Adipocyte (in vitro differentiated cells): Measurements from ENCODE around the gene SGCE.
A peak's percentile ranks its signal among the peaks of the same experiment; 100 is the strongest.
"Not testable (repeated sequence)": the region's sequence is repeated elsewhere in the genome, so short reads cannot be mapped to it uniquely, and the experiment has no call there.

Experiments used
- DNase-seq: peaks from one replicate; pipeline ENCODE4 v3.0.0-alpha.2; 2015; ENCODE audit warnings: low read depth
- H3K27me3 ChIP-seq: replicated peaks from 2 replicates; pipeline ENCODE4 v1.7.0; 2013; ENCODE audit warnings: mild to moderate bottlenecking, low read length, moderate library complexity; ENCODE audit not compliant: control insufficient read depth, insufficient read depth
- H3K36me3 ChIP-seq: 2 replicates; pipeline ENCODE4 v1.7.0; 2013; ENCODE audit warnings: low read length, mild to moderate bottlenecking, moderate library complexity; ENCODE audit not compliant: control insufficient read depth, insufficient read depth, severe bottlenecking
- H3K4me1 ChIP-seq: 2 replicates; pipeline ENCODE4 v1.7.0; 2013; ENCODE audit warnings: mild to moderate bottlenecking, low read length, moderate library complexity; ENCODE audit not compliant: control insufficient read depth, insufficient read depth
- H3K4me3 ChIP-seq: 2 replicates; pipeline ENCODE4 v1.7.0; 2013; ENCODE audit warnings: mild to moderate bottlenecking, low read length, moderate library complexity
- H3K9ac ChIP-seq: 2 replicates; pipeline ENCODE4 v1.7.0; 2013; ENCODE audit warnings: mild to moderate bottlenecking, low read length, moderate library complexity
- H3K9me3 ChIP-seq: 2 replicates; pipeline ENCODE4 v1.7.0; 2013; ENCODE audit warnings: mild to moderate bottlenecking, low read length, moderate library complexity; ENCODE audit not compliant: control insufficient read depth

The SGCE gene

GRCh38 chr7:94655848-94656657, at the start of gene SGCE:
SGCE (minus strand) TSS chr7:94656133; CDS start chr7:94656098, 35 bp downstream.
- Histone ChIP-seq H3K4me3 (peak within 1 kb of the TSS; percentile 86), H3K9me3 (no peaks in the 10 kb centered on the region), H3K9ac (peak within 1 kb of the TSS; percentile 85), H3K27me3 (no peaks in the 10 kb centered on the region), H3K36me3 (no peaks in the 10 kb centered on the region), H3K4me1 (peaks cover 19% of the 10 kb centered on the region)
- DNase-seq: peak; percentile 78

- not testable (repeated sequence) for H3K9ac ChIP-seq, H3K4me1 ChIP-seq, H3K4me3 ChIP-seq, H3K36me3 ChIP-seq, H3K9me3 ChIP-seq, H3K27me3 ChIP-seq, DNase-seq
Measured at GRCh38 chr7:94705155-94706021, 49.5 kb upstream of the SGCE start.

- no peak overlapping the region for H3K9ac ChIP-seq
- H3K27me3 ChIP-seq: no peaks in the 10 kb centered on the region
- DNase-seq: no peak
- no peak overlapping the region for H3K4me3 ChIP-seq
- no peaks in the 10 kb centered on the region for H3K36me3 ChIP-seq
- H3K9me3 ChIP-seq: no peaks in the 10 kb centered on the region
- peaks cover 26% of the 10 kb centered on the region for H3K4me1 ChIP-seq
Measured at GRCh38 chr7:94701555-94701973, 45.6 kb upstream of the SGCE start.

GRCh38 chr7:94700926-94701554, 45.1 kb upstream of the SGCE start:
- Histone ChIP-seq H3K4me1 (peaks cover 27% of the 10 kb centered on the region), H3K27me3 (no peaks in the 10 kb centered on the region), H3K36me3 (no peaks in the 10 kb centered on the region), H3K4me3 (no peak overlapping the region), H3K9me3 (no peaks in the 10 kb centered on the region), H3K9ac (no peak overlapping the region)
- DNase-seq: peak; percentile 17

GRCh38 chr7:94698275-94698674, 42.3 kb upstream of the SGCE start:
- Histone ChIP-seq H3K9ac (peak overlapping the region; percentile 69), H3K9me3 (no peaks in the 10 kb centered on the region), H3K4me1 (peaks cover 27% of the 10 kb centered on the region), H3K36me3 (no peaks in the 10 kb centered on the region), H3K27me3 (no peaks in the 10 kb centered on the region), H3K4me3 (peak overlapping the region; percentile 54)
- peak; percentile 80 for DNase-seq

- peak overlapping the region; percentile 54 for H3K4me3 ChIP-seq
- H3K27me3 ChIP-seq: no peaks in the 10 kb centered on the region
- peak; percentile 96 for DNase-seq
- no peaks in the 10 kb centered on the region for H3K9me3 ChIP-seq
- H3K36me3 ChIP-seq: no peaks in the 10 kb centered on the region
- peaks cover 27% of the 10 kb centered on the region for H3K4me1 ChIP-seq
- H3K9ac ChIP-seq: peak overlapping the region; percentile 69
Measured at GRCh38 chr7:94697035-94697974, 41.4 kb upstream of the SGCE start.

GRCh38 chr7:94687810-94688209, 31.9 kb upstream of the SGCE start:
- H3K27me3 ChIP-seq: no peaks in the 10 kb centered on the region
- no peaks in the 10 kb centered on the region for H3K4me1 ChIP-seq
- peak; percentile 56 for DNase-seq
- H3K36me3 ChIP-seq: no peaks in the 10 kb centered on the region
- no peaks in the 10 kb centered on the region for H3K9me3 ChIP-seq
- no peak overlapping the region for H3K4me3 ChIP-seq
- no peak overlapping the region for H3K9ac ChIP-seq

- Histone ChIP-seq H3K27me3 (no peaks in the 10 kb centered on the region), H3K4me1 (no peaks in the 10 kb centered on the region), H3K9ac (no peak overlapping the region), H3K4me3 (no peak overlapping the region), H3K9me3 (no peaks in the 10 kb centered on the region), H3K36me3 (no peaks in the 10 kb centered on the region)
- no peak for DNase-seq
Measured at GRCh38 chr7:94687076-94687475, 31.1 kb upstream of the SGCE start.

- no peaks in the 10 kb centered on the region for H3K36me3 ChIP-seq
- H3K9ac ChIP-seq: no peak overlapping the region
- no peaks in the 10 kb centered on the region for H3K9me3 ChIP-seq
- H3K27me3 ChIP-seq: no peaks in the 10 kb centered on the region
- H3K4me3 ChIP-seq: no peak overlapping the region
- H3K4me1 ChIP-seq: no peaks in the 10 kb centered on the region
- DNase-seq: no peak
Measured at GRCh38 chr7:94683066-94683465, 27.1 kb upstream of the SGCE start.

- Histone ChIP-seq H3K27me3 (no peaks in the 10 kb centered on the region), H3K9ac (no peak overlapping the region), H3K36me3 (no peaks in the 10 kb centered on the region), H3K4me1 (no peaks in the 10 kb centered on the region), H3K9me3 (no peaks in the 10 kb centered on the region), H3K4me3 (no peak overlapping the region)
- DNase-seq: no peak
Measured at GRCh38 chr7:94679358-94679757, 23.4 kb upstream of the SGCE start.
